ENCODE measurements around the gene PEA15. TPM values are rescaled to one million over a fixed set of nuclear protein-coding genes. Genes with fewer than 3 reads are reported as not detected.

Gene PEA15
- total and polyA plus RNA-seq, 2 donors (not counting 3 experiments of a cell fraction or from before 2014, with no cell fraction given): 250 to 304 TPM

- Histone ChIP-seq H3K4me3 (replicated peaks in 1 of 3; ENCODE audit: insufficient read depth in 1 of 3, low read depth in 1 of 3, low read length in 3 of 3) (no peak overlapping the region), H3K36me3 (ENCODE audit: control insufficient read depth in 2 of 2, extremely low read depth in 1 of 2, insufficient read depth in 2 of 2, low read length in 2 of 2) (peaks cover 24 to 29% of the 10 kb centered on the region in 2 experiments), H4K20me1 (replicated peaks; ENCODE audit: control insufficient read depth, extremely low read depth, insufficient read depth, low read length) (no peaks in the 10 kb centered on the region), H2AFZ (ENCODE audit: low read depth, low read length) (no peak overlapping the region), H3K27me3 (ENCODE audit: control insufficient read depth in 2 of 2, insufficient read depth in 2 of 2, low read length in 2 of 2) (no peaks in the 10 kb centered on the region), H3K27ac (ENCODE audit: insufficient read depth, low read depth, low read length) (peak overlapping the region; percentile 18), H3K9me1 (replicated peaks; ENCODE audit: control insufficient read depth, extremely low read depth, insufficient read depth, low read length) (no peaks in the 10 kb centered on the region), H3K9ac (replicated peaks; ENCODE audit: extremely low read depth, insufficient read depth, low read length) (no peak overlapping the region), H3K4me1 (ENCODE audit: control insufficient read depth, extremely low read depth, insufficient read depth, low read length) (peaks cover 46% of the 10 kb centered on the region), H3K9me3 (replicated peaks; ENCODE audit: control insufficient read depth, insufficient read depth, low read length) (no peaks in the 10 kb centered on the region), H3K79me2 (ENCODE audit: control insufficient read depth, insufficient read depth, low read length) (peaks cover 65% of the 10 kb centered on the region), H3K4me2 (ENCODE audit: insufficient read depth, low read length) (peak overlapping the region; percentile 43)
- CTCF ChIA-PET: interaction anchor here (0.7 to 13.4 kb wide), 12 partner anchors 11 to 146 kb away, joined by 3 to 183 read pairs (median 3); partner anchors contain the start of gene CASQ1
- POLR2A ChIA-PET: interaction anchor here (1.6 kb wide), 1 partner anchor 11 kb away, joined by 4 read pairs; no protein-coding TSS in a partner anchor
- TF ChIP-seq FOS (IDR thresholded peaks at IDR 0.05; ENCODE audit: borderline replicate concordance, insufficient read depth, low read length) (no peak), EZH2 (IDR thresholded peaks at IDR 0.05; ENCODE audit: borderline replicate concordance, low read depth, low read length, severe bottlenecking) (no peak), CTCF (IDR thresholded peaks at IDR 0.05; ENCODE audit: extremely low read depth in 1 of 2, insufficient read depth in 1 of 2, low read depth in 1 of 2, low read length in 2 of 2) (no peak)
- dilution Hi-C loops (cut with MboI; ENCODE audit: extremely low pct_ligation_motif_present, low sequenced_read_pairs) (no loop called here), intact Hi-C loops (cut with micrococcal nuclease) (loop anchor here (1.0 to 5.0 kb wide), 2 partner anchors 53 to 134 kb away; partner anchors contain the start of genes COPA and NCSTN)
- no peak for FAIRE-seq
- DNase-seq (ENCODE audit: low read depth, low spot score): no peak
- no TSS peak for BruUV-seq (replicated peaks)
These were observed 3.6 kb downstream of the PEA15 start for GRCh38 chr1:160208557-160209320.

Measured in endothelial cell of umbilical vein (primary cell).